HK-2 (cell line): ENCODE measurements around the gene ACBD4.

Experiments
- DNase-seq: peaks from one replicate; pipeline ENCODE4 v3.0.0-alpha.2; 2018; ENCODE audit not compliant: unreplicated experiment

ACBD4 gene

DNA sequence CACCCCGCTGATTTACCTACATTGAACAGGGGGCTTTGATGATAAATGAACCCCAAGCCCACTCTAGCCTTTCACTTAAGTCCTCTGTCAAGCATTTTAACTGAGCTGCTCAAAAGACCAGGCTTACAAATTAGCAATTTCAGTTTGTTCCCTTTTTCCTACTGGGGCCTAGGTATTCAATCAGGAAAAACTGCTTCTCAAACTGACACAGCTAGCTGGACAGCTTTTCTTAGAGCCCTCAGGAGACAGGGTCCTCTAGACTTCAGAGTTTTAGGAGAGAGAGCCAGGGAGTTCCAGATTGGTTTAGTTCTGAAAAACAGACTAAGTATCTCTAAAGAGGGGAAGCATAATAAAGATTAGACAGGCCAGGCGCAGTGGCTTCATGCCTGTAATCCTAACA is 20.0 kb downstream of the ACBD4 start:
- DNase-seq: no peak

DNA sequence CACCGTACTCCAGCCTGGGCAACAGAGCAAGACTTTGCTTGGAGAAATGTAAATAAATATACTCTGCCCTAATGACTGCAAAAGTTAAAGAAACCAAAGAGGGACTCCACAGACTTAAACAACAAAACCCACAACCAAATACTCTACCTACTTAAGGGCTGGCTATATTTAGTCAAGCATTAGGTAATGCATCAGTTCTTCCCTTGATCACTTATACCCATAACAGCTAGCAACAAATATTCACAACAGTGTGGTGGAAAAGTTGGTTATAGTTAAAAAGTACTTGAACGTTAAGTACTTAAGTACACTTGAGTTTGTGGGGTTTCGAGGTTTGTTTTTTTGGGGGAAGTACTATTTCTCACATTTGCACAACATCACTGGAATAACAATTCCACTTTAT is 20.8 kb downstream of the ACBD4 start:
- no peak for DNase-seq

DNA sequence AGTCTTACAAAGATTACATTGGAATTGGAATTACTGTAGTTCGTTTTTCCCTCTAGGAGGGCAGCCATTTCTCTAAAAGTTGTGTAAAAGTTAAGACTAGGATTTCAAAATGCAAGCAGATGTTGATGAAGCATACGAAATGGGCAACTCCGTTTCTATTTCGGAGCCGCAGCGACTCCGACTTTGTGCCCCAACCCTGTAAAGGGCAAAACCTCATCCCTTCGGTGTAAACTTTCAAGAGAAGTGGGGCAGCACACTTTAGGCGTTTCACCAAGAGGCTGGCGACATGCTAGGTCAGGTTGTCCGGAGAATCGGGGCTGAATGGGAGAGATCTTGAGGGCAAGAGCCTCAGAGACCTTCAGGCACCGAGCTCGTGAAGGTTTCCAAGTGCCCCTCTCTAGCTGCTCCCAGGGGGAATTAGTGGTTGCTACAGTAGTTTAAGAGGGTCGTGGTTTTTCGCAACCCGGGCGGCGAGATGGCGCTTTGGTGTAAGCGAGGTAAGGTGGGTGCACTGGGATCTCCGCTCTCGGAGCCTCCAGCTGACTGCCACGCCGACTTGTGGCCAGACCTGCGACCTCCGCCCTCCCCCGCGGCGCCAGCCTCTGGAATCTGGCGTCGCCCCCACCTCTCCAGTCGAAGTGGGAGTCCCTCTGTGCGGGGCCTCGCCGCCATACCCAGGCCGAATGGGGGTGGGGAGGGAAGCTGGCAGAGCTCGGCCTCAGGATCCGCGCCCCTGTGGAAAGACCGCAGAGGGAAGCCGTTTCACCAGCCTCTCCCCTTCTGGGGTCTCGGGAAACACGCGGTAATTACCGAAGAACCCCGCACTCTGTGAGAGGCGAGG is 25.2 kb downstream of the ACBD4 start:
- DNase-seq: peak; percentile 82

DNA sequence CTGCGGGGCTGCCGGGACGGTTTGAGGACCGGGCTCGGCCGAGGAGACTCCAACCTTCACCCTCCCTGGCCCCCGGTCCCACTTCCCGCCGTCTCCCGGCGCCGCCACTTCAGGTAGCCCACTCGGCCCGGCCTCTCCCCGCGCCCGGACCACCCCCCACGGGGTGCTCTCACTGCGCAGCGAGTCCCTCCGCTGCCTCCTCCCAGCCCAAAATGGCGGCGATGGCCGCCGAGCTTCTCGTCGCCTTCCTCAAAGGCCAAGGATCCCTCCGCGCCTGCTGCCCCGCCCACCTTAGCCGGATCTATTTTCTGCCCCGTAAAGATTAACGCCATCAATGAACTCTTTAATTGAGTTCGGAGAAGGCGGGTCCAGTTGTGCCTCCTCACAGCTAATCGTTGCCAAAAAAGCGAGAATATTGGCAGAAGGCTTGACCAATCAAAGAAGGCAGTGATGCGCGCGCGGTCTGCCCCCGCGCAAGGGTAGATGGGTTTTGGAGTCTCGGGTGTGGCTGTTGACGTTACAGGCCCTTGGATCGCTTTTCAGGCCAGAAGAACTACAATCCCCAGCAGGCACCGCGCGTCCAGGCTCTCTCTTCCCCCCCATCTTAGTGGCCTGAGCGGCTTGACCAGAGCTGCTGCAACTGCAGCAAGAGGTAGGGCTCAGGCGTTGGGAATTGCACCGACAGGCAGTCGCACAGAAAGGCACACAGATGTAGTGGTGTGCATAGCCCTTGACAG is 26.0 kb downstream of the ACBD4 start, which contains the start of gene HEXIM2:
Gene HEXIM2, plus strand, starts transcription at position 588 of the 737 bp plus-strand sequence. CDS start 919 bp downstream, outside the sequence.
- peak; percentile 99 for DNase-seq

DNA sequence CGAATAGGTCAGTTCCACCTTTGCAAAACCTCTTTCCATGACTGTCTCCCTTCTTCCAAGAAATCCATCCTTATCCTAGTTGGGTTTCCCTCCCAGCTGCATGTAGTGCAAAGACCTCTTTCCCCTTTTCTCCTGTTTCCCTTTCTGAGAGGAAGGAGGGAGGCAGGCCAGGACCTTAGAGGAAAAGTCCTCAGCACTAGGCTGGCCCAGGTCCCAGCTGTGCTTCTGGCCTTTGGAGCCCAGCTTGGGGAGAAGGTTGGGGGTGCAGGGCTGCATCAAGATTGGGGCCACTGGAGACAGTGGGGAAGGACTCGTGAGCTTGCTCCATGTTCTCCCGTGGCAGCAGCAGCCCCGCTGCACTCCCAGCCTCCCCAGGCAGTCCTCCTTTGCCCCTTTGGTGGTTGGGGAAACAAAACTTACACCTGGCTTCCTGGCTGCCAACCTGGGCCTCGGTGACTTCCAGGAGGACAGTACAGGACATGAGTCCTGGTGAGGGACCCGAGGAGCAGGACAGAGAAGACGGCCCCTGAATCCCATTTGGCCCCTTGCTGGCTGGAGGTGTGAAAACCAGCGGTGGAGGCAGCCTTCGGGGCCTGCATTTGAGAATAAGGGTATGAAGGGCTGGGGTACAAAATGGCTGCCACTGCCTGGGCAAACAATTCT is 26.7 kb downstream of the ACBD4 start:
- no peak for DNase-seq

DNA sequence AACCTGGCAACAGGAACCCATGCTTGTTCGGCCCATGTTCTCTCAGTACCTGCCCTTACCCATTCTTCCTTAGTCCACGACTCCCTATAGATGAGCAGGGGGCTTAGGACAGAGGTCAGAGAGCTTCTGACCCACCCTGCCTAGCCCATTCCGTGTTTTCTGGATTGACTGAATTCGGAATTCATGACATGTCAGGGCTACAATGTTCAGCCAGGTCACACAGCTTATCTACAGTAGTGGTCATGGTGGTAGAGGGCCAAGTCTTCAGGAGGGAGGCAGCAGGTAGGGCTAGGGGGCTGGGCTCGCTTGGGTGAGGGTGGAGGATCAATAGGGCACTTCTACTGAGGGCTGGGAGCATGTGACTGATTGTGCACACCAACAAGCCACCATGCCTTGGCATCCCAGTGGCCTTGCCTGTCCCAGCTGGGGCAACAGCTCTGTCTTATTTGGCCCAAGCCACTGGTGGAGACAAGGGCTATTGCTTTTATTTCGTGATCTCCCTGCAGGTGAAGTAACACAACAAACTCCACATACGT is 29.3 kb downstream of the ACBD4 start:
- no peak for DNase-seq

DNA sequence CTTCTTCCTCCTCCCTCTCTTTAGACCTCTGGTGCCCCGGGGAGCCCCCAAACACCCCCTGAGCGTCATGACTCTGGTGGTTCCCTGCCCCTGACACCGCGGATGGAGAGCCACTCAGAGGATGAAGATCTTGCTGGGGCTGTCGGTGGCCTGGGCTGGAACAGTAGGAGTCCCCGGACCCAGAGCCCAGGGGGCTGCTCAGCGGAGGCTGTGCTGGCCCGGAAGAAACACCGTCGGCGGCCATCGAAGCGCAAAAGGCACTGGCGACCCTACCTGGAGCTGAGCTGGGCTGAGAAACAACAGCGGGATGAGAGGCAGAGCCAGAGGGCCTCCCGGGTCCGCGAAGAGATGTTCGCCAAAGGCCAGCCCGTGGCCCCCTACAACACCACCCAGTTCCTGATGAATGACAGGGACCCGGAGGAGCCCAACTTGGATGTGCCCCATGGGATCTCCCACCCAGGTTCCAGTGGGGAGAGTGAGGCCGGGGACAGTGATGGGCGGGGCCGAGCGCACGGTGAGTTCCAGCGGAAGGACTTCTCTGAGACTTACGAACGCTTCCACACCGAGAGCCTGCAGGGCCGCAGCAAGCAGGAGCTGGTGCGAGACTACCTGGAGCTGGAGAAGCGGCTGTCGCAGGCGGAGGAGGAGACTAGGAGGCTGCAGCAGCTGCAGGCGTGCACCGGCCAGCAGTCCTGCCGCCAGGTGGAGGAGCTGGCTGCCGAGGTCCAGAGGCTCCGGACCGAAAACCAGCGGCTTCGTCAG is 33.7 kb downstream of the ACBD4 start:
- DNase-seq: no peak

DNA sequence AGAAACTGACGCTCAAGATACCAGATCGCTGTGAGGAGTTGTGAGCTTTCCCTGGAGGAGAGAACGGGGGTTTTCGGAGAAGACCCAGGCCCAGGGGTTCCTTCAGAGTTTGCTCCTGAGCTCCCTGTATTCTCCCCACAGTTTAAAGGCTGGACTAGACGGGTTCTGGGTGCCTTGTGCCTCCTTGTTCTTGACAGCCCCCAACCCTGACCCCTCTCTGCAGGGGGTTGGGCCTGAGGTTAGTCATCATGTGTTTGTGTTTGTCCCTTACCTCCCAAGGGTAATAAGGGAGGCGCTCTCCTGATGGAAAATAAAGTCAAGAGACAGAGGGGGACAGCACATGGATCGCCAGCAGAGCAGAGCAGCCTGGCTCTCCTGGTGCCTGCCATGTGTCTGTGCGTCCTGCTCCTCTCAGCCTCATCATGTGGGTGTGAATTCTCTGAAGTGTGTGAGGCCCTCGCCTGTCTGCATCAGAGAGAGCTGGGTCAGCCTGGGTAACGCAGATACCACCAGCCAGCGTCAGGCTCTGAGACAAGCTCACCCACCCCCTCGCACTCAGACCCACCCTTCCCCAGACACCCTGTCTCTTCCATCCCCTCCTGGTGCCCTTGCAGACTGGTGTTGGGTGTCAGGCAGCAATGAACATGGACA is 34.9 kb downstream of the ACBD4 start:
- no peak for DNase-seq

DNA sequence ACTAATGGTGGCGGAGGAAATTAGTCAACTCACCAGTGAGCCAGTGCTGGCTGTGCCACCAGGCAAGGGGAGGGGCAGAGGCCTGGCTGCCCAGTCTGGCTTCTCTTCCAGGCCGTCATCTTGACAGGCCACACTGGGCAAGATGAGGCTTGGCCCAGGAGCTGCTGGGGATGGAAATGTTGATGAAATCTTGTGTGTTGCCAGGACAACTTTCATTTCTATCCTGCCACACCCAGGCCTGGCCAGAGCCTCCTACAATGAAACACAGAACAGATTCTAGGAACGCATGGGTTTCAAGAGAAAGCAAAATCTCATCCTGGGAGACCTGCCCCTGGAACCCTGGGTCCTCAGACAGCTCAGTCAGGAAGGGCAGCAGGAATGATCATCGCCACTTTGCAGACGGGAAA is 35.4 kb downstream of the ACBD4 start:
- DNase-seq: peak; percentile 72

DNA sequence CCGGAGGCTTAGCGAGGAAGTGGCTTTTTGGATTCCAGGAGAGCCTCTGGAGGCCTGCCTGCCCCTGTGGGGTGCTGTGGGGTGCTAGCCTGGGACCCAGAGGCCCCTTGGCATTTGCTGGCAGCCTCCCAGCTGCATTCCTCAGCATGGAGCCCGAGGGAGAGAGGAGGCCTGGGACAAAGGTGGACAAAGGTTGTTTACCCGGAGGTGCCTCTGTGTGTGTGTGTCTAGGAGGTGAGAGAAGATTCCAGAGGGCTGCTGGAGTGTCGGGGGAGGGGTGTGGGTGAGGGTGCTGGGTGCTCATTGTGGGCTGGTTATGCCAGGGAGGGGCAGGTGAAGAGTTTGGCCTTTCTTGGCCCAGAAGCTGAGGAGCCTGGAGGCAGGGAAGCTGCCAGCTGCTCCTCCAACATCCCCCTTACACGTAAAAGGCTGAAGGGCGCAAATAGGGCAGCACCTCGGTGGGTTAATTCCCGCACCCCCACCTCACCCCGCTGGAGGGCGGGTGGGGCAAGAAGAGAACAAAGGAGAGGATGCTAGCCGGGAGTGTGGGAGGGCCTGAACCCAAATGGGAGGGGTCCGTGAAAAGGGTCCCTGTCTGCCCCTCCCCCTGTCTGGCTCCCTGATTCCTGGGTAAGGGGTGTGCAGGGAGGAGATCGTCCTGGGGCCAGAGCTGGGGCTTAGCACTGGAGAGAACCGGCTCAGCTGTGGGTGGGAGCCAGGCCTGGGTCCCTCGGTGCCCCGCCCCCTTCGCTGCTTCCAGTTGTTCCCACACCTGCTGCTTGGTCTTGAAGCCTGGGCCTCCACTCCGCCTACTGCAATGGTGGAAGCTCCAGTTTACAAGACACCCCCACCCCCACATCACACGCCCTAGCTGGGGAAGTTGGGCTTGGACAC is 36.1 kb downstream of the ACBD4 start:
- peak; percentile 90 for DNase-seq

DNA sequence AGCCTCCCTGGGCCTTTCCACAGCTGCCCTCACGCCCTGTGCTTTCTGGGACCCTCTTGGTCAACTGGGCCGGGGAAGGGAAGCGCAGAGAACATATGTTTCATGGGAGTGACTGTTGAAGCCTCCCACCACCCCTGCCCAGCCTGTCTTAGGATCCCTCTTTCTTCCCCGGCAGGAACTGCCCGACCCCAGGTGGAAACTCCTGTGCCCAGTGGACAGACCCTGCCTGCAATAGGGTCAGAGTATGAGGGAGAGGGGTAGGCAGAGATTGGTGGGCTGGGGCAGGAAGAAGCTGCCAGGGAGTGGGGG is 36.7 kb downstream of the ACBD4 start:
- no peak for DNase-seq

DNA sequence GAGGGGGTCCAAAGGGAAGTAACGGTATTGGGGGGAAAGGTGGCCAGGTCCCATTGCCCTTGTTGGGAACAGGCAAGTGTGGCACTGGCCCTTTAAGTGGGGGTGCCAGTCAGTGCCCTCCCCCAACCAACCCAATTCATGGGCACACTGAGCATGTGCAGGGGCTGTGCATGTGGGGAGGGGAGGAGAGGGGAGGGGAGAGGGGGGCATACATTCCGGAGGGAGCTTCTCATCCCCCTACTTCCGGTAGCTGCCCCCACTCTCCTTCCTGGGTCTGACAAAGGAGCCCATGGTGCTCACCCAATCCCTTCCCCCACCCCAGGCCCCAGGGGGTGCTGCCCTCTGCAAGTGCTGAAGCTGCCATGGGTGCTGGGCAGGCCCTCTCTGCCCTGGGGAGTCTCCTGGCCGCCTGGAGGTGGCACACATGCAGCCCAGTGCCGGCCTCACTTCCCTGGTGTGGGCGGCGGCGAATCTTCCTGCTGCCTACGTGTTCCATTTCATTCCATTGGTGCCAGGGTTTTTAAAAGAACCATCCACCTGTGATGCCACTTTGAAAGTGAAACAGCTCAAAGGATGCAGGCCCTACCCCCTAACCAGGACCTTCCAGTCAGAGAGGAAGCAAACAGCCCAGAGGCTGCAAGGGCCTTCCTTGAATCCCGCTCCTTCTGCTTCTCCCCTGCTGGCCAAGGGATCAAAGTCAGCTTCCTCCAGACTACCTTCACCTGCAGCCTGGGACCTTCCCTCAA is 37.2 kb downstream of the ACBD4 start:
- DNase-seq: peak; percentile 97

DNA sequence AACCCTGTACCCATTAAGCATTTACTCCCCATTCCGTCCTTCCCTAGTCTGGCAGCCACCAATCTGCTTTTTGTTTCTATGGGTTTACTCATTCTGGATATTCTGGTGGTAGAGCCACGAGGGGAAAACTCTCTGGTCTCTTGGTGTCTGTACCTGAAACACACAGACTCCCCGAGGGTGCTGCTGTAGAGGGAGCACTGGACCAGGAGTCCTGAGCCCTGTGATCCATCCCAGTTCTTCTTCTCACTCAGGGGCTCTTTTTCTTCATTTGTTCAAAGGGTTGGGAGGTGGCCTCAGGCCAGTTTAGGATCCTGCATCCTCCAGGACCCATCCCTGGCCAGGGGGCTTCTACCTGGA is 40.2 kb downstream of the ACBD4 start:
- DNase-seq: no peak

DNA sequence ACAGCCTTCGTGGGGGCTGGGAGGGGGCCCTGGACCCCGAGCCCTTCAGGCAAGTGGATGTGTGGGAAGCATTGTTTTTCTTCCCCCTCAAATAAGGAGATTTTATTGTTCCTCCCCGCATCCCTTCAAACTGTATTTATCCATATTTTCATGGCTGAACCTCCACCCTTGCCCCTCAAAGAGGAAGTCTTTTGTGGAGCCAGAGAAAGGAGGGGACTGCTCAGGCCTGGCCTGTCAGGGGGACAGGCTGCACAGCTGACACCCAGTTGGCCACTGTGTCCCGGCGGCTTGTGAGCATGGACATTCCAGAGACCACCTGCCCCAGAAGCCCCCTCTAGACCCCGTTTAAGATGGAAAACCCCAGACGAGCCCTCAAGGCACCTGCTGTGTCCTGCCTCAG is 42.1 kb downstream of the ACBD4 start:
- DNase-seq: no peak

DNA sequence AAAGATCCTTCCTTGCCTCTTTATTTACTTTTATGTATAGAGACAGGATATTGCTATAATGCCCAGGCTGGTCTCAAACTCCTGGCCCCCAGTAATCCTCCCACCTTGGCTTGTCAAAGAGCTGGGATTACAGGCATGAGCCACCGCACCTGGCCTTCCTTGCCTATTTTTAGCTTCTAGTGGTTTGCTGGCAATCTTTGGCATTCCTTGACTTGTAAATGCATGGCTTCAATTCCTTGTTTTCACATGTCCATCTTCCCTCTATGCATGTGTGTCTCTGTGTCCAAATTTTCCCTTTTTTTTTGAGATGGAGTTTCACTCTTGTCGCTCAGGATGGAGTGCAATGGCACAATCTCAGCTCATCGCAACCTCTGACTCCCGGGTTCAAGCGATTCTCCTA is 48.7 kb downstream of the ACBD4 start:
- DNase-seq: no peak

DNA sequence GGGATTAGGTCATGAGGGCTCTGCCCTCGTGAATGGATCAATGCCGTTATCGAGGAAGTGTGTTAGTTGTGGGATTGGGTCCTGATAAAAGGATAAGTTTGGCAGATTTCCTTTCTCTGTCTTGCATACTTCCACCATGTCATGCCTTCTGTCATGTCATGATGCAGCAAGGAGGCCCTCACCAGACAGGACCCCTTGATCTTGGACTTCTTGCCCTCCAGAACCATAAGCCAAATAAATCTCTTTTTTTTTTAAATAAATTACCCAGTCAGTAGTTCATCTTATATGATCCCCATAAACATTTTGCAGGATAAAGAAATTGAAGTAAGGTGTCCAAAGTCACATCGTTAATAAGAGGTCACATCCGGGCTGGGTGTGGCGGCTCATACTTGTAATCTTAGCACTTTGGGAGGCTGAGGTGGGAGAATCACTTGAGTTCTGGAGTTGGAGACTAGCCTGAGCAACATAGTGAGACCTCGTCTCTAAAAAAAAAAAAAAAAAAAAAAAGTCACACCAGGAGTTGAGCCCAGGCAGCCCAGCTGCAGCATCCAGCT is 51.4 kb downstream of the ACBD4 start:
- DNase-seq: no peak

DNA sequence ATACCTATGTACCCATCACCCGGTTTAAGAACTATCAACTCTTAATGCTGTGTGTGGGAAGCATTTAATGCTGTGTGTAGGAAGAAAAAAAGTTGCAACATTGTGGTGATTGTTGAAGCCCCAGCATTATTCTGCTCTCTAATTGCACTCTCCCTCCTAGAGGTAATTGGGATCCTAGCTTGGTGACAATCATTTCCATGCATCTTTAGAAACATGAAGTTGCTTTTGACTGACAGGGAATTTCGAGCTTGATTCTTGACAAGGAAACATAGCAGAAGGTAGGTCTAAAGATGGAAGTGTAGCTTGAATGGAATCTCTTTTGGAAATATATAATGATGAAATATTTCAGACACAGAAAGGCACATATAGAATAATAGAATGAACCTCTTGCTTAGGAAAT is 53.5 kb downstream of the ACBD4 start:
- no peak for DNase-seq

DNA sequence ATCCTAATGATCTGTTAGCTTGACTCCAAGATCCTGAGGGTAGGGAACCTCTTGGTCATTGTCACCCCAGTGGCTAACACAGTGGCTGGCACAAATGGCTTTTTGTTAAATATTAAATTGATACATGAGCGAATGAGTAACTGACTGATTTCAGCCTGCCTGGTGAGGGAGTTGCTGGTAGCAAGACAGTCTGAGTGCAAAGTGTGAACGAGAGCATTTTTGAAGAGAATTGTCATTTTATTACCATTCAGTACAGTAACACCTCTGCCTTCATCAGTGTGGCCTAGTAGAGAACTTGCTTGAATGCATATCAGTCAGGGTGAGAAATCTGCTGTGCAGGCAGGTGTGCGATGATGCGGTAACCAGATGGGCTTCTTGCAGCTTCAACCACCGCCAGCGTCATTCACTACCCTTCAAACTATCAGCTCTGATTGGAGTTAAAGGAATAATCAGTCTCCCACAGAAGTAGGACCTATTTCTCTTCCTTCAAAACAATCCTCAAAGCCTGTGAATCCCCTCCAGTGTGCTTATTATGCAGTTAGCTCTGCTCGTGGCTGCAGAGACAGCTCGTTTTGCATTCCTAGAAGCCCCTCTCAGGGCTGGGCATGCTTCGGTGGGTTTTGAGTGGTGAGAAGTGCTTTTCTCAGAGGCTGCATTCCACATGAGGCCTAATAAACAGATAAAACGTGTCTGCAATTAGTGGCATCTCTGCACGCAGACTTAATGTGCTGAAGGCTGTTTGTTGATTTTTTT is 55.2 kb downstream of the ACBD4 start:
- no peak for DNase-seq
